GM12864 (cell line): ENCODE measurements around the gene GULP1.

Experiments used
- DNase-seq: peaks from one replicate; pipeline ENCODE4 v3.0.0-alpha.2; 2011; ENCODE audit warnings: low read depth
- H3K4me3 ChIP-seq: 2 replicates; pipeline ENCODE4 v1.5.1; 2011; ENCODE audit warnings: mild to moderate bottlenecking, low read depth, low read length, control low read depth
- CTCF ChIP-seq: IDR thresholded peaks from 2 replicates; pipeline ENCODE4 v1.5.1; 2011; ENCODE audit warnings: low read depth, mild to moderate bottlenecking, moderate library complexity, low read length, control low read depth, inconsistent platforms; ENCODE audit errors: missing control alignments

The GULP1 gene

GRCh38 chr2:188256420-188256819, 35.3 kb upstream of the GULP1 start:
- no peak overlapping the region for H3K4me3 ChIP-seq
- no peak for TF ChIP-seq CTCF
- DNase-seq = no peak

- TF ChIP-seq CTCF = no peak
- no peak for DNase-seq
- no peak overlapping the region for H3K4me3 ChIP-seq
Observed at GRCh38 chr2:188265315-188265714, 26.4 kb upstream of the GULP1 start.

- no peak overlapping the region for H3K4me3 ChIP-seq
- no peak for TF ChIP-seq CTCF
- no peak for DNase-seq
Observed at GRCh38 chr2:188267776-188268175, 23.9 kb upstream of the GULP1 start.

GRCh38 chr2:188269004-188269403, 22.7 kb upstream of the GULP1 start:
- DNase-seq = no peak
- H3K4me3 ChIP-seq = no peak overlapping the region
- no peak for TF ChIP-seq CTCF

GRCh38 chr2:188272121-188272520, 19.6 kb upstream of the GULP1 start:
- no peak for TF ChIP-seq CTCF
- no peak for DNase-seq
- H3K4me3 ChIP-seq = no peak overlapping the region

- no peak for TF ChIP-seq CTCF
- H3K4me3 ChIP-seq = no peak overlapping the region
- DNase-seq = no peak
Observed at GRCh38 chr2:188274274-188274673, 17.4 kb upstream of the GULP1 start.

GRCh38 chr2:188276255-188276654, 15.4 kb upstream of the GULP1 start:
- H3K4me3 ChIP-seq = no peak overlapping the region
- no peak for DNase-seq
- TF ChIP-seq CTCF = no peak
